Fibroblast of villous mesenchyme (primary cell): ENCODE results near the gene PPFIA4. TPM values are rescaled to one million over a fixed set of nuclear protein-coding genes. Genes with fewer than 3 reads are reported as not detected.

Source experiments
- DNase-seq: peaks from one replicate; pipeline ENCODE4 v3.0.0-alpha.2; 2010; ENCODE audit warnings: low read depth
- H3K4me3 ChIP-seq: 2 replicates; pipeline ENCODE4 v1.5.1; 2011; ENCODE audit warnings: low read depth, mild to moderate bottlenecking, low read length
- total RNA-seq: library from RNA; depleted of rRNA; stranded (reverse); fragments of >200 nt; gene quantifications from 2 replicates; pipeline ENCODE4 v1.2.3, GENCODE V29; 2012
- TF ChIP-seq, protein P1 (sequence below): IDR thresholded peaks from 2 replicates; pipeline ENCODE4 v1.5.1; 2012; ENCODE audit warnings: low read depth, mild to moderate bottlenecking, low read length; ENCODE audit not compliant: insufficient read depth

PPFIA4 gene
- total RNA-seq, 1 donor = 4.3 TPM

DNA sequence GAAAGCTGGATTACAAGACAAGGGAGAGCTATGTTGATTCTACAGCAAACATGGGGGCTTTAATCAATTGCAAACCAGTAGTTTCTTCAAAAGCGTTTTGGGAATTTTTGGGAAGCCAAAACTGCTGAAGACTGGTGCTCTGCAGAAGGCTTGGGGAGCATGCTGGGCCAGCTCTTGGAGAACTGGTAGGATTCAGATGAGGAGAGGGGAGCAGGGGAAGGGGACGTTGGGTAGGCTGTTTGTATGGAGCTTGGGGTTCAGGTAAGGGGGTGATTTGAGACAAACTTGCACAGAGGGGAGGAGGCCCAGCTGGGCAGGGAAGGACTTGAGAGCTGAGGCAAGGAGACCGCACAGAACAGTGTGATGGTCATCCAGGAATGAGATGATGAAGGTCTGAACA is 62.1 kb downstream of the PPFIA4 start:
- TF ChIP-seq, protein P1, sequence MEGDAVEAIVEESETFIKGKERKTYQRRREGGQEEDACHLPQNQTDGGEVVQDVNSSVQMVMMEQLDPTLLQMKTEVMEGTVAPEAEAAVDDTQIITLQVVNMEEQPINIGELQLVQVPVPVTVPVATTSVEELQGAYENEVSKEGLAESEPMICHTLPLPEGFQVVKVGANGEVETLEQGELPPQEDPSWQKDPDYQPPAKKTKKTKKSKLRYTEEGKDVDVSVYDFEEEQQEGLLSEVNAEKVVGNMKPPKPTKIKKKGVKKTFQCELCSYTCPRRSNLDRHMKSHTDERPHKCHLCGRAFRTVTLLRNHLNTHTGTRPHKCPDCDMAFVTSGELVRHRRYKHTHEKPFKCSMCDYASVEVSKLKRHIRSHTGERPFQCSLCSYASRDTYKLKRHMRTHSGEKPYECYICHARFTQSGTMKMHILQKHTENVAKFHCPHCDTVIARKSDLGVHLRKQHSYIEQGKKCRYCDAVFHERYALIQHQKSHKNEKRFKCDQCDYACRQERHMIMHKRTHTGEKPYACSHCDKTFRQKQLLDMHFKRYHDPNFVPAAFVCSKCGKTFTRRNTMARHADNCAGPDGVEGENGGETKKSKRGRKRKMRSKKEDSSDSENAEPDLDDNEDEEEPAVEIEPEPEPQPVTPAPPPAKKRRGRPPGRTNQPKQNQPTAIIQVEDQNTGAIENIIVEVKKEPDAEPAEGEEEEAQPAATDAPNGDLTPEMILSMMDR = no peak
- DNase-seq = no peak

DNA sequence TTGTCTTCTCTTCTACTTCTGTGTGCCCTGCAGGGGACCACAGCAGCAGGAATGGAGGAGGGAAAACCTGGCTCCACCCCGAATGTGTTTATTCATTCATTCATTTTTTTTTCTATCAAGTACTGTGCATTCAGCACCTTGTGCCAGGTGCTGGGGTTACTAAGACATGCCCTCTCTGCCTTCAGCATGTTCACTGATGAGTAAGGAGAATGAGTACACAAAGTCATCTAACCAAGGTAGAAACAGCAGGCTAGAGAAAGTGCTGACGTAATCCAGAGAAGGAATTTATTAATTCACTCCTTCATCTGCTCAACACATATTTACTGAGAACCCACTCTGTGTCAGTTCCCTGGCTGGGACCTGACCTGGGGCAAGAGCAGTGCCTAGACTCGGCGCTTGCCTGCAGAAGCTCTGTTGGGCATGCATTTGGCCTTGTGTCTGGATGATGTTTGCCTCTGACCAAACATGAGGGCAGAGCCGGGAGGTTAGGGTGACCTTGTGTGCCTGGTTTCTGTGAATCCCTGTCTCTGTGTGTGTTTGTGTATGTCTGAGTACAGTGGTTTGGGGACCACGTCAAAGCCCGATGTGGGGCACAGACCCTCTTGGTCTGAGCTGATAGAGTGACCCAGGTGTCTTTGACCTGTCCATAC is 62.8 kb downstream of the PPFIA4 start:
- DNase-seq = no peak
- H3K4me3 ChIP-seq = no peak overlapping the region
- TF ChIP-seq, protein P1 = no peak

More for the DNA sequence above, 62.1 kb downstream of the PPFIA4 start:
- H3K4me3 ChIP-seq = no peak overlapping the region

DNA sequence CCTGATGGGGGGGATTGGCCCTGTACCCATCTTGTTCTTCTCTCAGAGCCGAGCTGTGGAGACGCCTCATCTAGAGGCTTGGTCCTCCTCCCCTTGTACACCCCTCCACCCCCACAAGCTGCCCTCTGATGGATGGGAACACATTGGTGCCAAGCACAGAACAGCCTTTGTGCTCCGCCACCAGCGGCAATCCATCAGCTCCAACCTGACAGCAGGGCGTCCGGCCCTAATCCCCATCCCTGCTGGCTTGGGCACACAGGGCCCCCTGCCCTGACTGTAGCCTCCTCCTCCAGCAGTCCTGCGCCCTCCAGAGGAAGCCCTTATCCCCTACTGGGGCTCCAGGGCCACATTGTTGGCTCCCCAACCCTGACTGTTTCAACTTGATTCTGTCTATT is 63.4 kb downstream of the PPFIA4 start:
- DNase-seq = no peak
- TF ChIP-seq, protein P1 = no peak
- H3K4me3 ChIP-seq = no peak overlapping the region

DNA sequence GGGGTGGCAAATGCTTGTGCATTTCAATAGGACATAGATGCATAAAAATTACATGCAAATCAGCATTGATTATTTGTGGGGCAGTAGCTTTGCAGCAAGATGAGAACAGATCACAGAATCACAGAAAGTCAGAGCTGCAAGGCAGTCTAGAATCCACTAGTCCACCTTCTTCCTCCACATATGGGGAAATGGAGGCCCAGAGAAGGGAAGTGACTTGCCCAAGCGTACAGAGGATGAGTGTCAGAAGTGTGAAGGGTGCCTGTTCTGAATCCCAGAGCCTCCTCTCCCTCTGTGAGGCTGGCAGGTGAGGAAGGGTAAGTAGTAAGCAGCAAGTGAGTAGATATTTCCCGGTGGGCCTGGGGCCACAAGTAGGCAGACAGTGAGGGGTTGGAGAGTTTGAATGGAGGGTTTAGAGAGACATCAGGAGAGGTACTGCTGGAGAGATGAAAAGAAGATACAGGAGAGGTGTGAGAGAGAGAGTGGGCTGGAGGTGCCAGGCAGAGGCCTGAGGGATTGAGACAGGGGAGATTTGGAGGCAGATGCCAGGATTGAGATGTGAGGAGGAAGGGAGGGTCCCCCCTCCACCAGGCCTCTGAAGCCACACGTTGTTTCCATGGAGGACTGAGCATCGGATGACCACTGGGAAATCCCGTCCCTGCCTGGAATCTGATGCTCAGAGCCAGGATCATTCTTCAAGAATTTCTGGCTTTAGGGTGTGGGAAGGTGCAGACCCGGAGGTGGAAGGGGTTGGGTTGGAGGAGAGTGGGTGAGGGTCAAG is 64.3 kb downstream of the PPFIA4 start:
- H3K4me3 ChIP-seq = no peak overlapping the region
- TF ChIP-seq, protein P1 = no peak
- no peak for DNase-seq

DNA sequence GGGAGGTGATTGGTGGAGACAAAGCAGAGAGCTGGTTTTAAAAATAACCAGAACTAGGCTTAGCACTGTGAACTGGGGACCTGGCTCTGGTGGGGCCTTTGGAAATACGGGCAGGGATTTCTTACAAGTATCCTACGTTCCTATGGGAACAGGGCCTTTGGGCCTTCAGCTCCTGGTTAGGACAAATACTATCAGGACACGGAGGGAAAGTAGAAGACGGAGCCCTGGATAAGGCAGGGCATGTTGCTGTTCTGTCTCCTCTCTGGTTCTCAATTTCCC is 64.8 kb downstream of the PPFIA4 start:
- no peak for DNase-seq
- no peak overlapping the region for H3K4me3 ChIP-seq
- TF ChIP-seq, protein P1 = no peak

DNA sequence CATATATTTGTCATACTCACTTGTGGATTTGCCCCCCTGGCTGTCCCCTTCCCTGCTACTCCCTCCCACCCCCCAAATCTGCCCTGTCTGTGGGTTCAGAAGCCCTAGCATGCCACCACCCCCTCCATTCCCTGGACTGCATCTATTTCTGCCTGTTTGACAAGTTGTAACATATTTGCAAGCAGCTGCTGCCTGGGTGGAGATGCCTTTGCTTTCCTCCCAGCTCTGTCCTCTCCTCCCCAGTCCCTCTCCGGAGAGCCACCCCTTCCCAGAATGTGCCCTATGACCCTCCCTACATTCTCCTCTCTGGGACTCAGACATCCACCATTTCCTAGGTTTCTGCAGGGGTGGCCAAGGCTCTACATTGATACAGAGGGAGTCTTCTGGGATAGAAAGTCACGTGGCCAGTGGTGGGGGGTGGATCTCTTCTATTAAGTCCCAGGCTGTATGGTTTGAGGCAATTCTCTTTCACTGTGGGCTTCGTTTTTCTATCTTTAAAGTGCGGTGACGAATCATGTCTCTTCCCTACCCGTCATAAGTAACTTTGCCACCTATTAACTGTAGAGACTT is 65.6 kb downstream of the PPFIA4 start:
- no peak for DNase-seq
- TF ChIP-seq, protein P1 = no peak
- no peak overlapping the region for H3K4me3 ChIP-seq
